NCI-H128 (cell line): ENCODE results near the gene ADGRL1.
"Not testable (repeated sequence)": the region's sequence is repeated elsewhere in the genome, so short reads cannot be mapped to it uniquely, and the experiment has no call there.

Source experiments
- DNase-seq: peaks from one replicate; lab custom pipeline; 2025; ENCODE audit not compliant: unreplicated experiment; lab: John Stamatoyannopoulos, UW

The ADGRL1 gene

GRCh38 chr19:14218620-14219330 is 12.8 kb upstream of the ADGRL1 start:
- no peak for DNase-seq

DNA sequence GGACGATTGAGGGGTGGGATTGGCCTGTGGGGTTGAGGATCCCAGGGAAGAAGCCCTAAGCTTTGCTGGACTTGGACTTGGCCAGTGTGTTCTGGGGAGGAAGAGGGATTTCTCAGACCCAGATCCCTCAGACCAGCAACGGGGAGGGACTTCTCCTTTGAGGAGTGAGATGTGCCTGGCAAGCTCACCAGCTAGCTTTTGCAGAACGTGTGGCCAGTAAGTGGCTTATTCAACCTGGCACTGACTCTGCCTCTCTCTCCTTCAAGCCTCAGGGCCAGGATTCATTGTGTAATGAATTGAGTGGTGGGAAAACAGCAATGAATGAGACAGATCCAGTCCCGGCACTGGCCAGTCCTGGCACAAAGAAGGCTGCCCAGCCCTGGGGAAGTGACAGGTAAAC is 11.9 kb upstream of the ADGRL1 start:
- not testable (repeated sequence) for DNase-seq

DNA sequence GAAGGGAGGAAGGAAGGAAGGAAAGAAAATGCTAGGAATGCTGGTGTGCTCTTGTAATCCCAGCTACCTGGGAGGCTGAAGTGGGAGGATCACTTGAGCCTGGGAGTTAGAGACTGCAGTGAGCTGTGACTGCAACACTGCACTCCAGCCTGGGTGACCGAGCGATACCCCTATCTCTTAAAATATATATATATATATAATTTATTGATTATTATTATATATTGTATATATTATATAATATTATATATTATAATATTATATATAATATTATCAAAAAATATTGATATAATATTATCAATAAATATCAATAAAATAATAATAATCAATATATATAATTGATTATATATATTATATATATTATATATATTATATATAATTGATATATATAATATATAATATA is 8.6 kb upstream of the ADGRL1 start:
- no peak for DNase-seq

GRCh38 chr19:14210182-14210581 is 4.2 kb upstream of the ADGRL1 start:
- not testable (repeated sequence) for DNase-seq

DNA sequence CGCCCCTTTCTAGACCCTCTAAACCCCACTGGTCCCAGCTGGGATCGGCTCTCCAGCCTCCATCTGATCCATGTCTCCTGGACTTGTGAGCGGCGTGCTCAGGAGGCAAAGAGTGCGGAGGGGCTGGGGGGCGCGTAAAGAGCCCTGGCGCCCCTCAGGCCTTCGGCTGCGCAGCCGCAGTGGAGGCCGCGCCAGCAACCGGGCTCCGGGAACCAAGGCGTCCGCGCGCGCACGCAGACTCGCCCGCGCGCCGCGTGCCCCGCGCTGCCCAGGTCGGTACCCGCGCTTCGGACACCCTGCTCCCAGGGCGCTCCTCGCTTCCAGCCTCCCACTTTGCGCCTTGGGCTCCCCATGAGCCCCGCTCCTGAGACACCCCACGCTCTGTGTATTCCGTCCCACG is 3.4 kb upstream of the ADGRL1 start:
- DNase-seq, result not testable (repeated sequence)

GRCh38 chr19:14208496-14208895 is 2.5 kb upstream of the ADGRL1 start:
- DNase-seq, result not testable (repeated sequence)

GRCh38 chr19:14207796-14208195 is 1.8 kb upstream of the ADGRL1 start:
- not testable (repeated sequence) for DNase-seq

DNA sequence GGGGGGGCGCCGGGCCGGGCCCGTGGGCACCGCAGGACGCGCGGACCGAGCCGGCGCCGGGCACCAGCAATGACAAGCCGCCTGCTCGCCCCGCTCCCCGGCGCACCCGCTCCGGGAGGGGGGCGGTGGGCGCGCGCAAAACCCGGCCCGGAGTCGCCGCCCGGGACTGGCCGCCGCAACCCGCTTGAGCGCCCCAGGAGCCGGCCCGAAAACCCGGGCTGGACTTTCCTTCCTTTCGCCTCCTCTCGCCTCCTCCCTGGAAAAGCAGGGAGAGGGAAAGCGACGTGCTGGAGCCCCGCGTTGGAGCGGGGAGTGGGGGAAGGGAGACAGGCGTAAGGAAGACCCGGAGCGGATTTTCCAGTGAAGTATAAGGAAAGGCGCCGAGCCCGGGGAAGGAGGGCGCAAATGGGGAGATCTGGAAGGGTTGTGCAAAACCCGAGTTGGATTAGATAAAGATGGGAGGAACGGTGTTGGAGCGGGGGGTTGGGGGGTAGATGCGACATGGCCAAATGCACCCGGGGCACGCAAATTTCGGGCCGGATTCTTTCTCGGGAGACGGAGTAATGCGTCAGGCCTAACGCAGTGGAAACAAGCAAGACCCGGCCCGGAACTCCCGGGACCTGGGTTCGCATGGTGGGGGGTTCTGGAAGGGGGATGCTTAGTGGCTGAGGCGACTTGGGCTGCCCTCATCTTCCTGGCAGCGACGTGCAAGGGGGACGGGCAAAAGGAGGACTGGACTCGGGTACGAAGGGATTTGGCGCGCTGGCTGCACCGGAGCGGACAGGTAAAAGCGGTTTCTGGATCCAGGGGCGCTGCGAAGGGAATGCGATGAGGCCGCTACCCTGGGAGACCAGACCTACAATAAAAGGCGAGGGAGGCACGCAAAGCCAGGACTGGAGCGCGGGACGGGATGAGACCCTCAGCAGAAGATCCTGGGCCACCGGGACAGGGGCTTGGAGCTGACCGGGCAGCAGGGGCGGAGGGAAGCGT is 1.1 kb upstream of the ADGRL1 start:
- peak; percentile 93 for DNase-seq

GRCh38 chr19:14206308-14206707 is 339 bp upstream of the ADGRL1 start:
- DNase-seq, result not testable (repeated sequence)

GRCh38 chr19:14204676-14205451 is 1.1 kb downstream of the ADGRL1 start:
- DNase-seq, result not testable (repeated sequence)

GRCh38 chr19:14204219-14204618 is 1.8 kb downstream of the ADGRL1 start:
- DNase-seq, result not testable (repeated sequence)

DNA sequence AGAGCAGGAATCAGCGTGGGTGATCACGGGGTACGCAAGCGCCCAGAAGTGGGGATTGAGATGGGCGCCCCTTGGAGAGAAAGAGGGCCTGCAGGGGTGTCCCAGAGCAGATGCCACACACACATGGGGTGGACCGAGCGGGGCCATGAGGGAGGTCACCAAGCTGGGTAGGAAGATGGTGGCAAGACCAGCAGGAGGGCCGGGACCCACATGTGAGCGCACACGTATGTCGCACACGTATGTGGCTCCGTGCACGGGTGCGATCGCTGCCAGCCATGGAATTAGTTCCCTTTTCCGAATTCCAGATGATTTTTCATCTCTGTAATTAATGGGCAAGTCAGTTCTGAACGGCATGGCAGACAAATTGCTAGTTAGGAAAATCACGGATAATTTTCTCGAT is 2.2 kb downstream of the ADGRL1 start:
- DNase-seq, result not testable (repeated sequence)

- no peak for DNase-seq
Measured at GRCh38 chr19:14203177-14203576, 2.8 kb downstream of the ADGRL1 start.

DNA sequence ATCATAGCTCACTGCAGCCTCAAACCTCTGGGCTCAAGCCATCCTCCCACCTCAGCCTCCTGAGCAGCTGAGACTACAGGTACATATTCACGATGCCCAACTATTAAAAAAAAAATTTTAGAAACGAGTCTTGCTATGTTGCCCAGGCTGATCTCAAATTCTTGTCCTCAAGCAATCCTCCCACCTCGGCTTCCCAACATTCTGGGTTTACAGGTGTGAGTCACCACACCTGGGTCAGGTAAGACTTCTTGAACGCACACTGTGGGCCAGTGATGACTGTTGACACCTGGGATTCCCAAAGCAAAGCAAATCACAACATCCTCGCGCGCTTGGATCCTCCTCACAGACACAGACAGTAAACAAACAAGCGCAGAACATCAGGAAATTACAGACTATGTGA is 4.5 kb downstream of the ADGRL1 start:
- not testable (repeated sequence) for DNase-seq

DNA sequence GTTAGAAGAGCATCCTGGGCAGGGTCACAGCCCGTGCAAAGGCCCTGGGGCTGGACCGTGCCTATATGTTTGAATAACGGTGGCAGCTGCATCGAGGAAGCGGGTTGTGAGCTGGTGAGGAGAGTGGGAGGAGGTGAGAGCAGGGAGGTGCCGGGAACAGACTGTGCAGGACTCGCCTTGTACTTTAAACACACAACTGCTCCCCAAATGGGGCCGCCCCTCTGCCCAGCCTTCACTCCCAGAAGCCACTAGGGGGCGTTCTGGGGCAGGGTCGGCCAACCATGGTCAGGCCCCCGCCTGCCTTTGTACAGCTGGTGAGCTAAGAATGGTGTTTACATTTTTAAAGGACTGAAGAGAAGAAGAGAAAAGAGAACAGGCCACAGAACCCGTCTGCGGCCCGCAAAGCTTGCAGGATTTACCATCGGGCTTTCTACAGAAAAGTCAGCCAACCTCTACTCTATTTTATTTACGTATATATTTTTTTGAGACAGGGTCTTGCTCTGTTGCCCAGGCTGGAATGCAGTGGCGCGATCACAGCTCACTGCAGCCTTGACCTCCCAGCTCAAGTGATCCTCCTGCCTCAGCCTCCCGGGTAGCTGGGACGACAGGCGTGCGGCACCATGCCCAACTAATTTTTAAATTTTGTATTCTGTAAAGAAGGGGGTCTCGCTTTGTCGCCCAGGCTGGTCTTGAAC is 5.7 kb downstream of the ADGRL1 start:
- DNase-seq, result not testable (repeated sequence)

DNA sequence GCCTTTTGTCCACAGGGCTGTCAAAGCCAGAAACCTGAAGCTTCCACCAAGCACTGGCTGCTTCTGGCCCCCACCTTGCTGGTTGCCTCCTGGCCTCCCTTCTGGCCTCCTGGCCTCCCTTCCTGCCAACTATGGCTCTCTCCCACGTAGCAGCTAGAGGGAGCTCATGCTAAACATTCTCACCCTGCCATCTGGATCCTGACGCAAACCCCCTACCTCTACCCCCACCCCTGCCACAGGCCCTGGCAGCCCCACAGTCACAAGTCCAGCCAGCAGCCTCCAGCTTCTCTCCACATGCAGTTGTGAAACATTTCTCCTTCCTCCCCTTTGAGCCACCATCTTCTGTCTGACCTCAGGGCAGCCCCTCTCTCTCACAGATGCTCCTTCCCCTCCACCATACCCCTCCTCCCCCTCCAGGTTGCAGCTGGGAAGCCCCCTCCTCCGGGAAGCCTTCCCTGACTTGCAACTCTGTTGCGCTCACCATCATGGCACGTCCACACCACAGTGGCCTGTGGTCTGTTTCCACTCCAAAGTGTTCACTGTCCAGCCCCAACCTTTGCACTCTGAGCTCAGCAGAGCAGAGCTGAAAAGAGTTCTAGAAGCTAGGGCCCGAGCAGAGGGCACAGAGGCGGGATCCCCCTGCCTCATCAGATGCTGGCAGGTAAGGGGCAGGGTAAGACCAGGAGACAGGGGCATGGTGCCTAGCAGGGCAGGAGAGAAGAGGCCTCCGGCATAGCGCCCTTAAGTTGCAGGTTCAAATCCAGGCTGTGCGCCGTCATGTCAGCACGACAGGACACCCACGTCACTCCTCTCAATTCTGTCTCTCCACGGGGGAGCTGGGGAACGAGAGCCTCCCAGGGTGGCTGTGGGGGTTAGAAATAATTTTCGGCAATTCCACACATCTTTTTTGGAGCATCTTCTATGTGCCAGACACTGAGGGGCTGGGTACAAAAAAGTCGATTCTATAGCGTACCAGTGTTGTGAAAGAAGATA is 7.3 kb downstream of the ADGRL1 start:
- DNase-seq, result no peak

GRCh38 chr19:14197882-14198281 is 8.1 kb downstream of the ADGRL1 start:
- DNase-seq, result no peak

DNA sequence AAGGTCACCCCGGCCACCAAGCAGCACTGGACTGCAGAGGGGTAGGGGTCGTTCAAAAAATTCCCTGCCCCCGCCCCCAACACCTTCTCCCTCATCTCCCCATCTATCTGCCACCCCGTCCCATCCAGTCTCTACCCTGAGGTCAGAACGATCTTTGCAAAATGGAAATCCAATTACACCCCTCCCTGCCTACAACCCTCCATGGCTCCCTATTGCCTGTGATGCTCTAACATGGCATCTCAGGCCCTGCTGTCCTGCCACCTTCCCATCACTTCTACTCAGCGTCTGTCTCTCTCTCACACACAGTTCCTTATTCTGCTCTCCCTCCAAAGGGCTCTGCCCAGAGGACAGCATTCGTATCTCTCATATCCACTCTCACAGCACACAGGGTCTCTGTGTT is 8.7 kb downstream of the ADGRL1 start:
- DNase-seq, result not testable (repeated sequence)

DNA sequence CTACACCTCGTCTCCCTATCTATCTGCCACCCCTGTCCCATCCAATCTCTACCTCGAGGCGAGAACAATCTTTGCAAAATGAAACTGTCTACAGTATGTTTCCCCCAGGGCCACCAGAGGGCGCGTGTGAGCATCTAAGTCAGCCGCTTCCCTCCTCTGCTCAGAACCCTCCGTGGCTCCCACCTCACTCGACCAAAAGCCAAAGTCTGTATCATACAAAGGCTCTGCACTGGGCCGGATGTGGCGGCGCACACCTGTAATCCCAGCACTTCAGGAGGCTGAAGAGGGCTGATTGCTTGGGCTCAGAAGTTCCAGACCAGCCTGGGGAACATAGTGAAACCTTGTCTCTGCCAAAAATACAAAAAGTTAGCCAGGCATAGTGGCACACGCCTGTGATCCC is 9.9 kb downstream of the ADGRL1 start:
- peak; percentile 7 for DNase-seq
